Stimulated activated CD8-positive, alpha-beta memory T cell treated with anti-CD3 and anti-CD28 coated beads, Interleukin-4, amount 100 ng/mL, for 1 hour (primary cell): ENCODE results near the gene FAM216B.

ENCODE experiments used
- DNase-seq, 2 donors: peaks; one replicate each; pipeline ENCODE4 v3.0.0-alpha.2; 2020; ENCODE audit warnings: low read depth in 2 of 2, low spot score in 1 of 2

Gene FAM216B

GRCh38 chr13:42832341-42833096, 51.1 kb downstream of the FAM216B start:
- no peak for DNase-seq

- DNase-seq = no peak
Observed at GRCh38 chr13:42834946-42835345, 53.6 kb downstream of the FAM216B start.

- DNase-seq = no peak
Observed at GRCh38 chr13:42836930-42837690, 55.7 kb downstream of the FAM216B start.
